Naive thymus-derived CD4-positive, alpha-beta T cell (primary cell): ENCODE measurements around the gene AMIGO3. TPM values are rescaled to one million over a fixed set of nuclear protein-coding genes. Genes with fewer than 3 reads are reported as not detected.

Experiments
- ATAC-seq: fragments of 150-1000 bp; cut with Tn5 transposase; 2 replicates; pipeline ENCODE4 v1.10.0; 2021; ENCODE audit warnings: mild to moderate bottlenecking, moderate library complexity
- CTCF ChIA-PET: fragments of 350-600 bp; sonication (Branson Sonifier 250); formaldehyde crosslinking; loops from one replicate; lab custom pipeline; 2021; ENCODE audit warnings: antibody characterized with exemption; lab: Charles Lee
- POLR2A ChIA-PET: fragments of 350-600 bp; sonication (Branson Sonifier 250); formaldehyde crosslinking; loops from one replicate; lab custom pipeline; 2021; ENCODE audit warnings: antibody characterized with exemption, inconsistent platforms; lab: Charles Lee
- DNase-seq, 9 donors: peaks; one replicate each; pipeline versions ENCODE4 v3.0.0 to v3.0.0-alpha.2; 2020 to 2022; ENCODE audit warnings: mixed read lengths in 1 of 9
- H3K27ac ChIP-seq: one replicate; pipeline ENCODE4 v1.7.0; 2013; ENCODE audit warnings: mild to moderate bottlenecking, low read depth, low read length, moderate library complexity
- H3K27me3 ChIP-seq, 2 donors: one replicate each; pipeline ENCODE4 v1.7.0; 2013; ENCODE audit warnings: low read length in 2 of 2, mild to moderate bottlenecking in 2 of 2, moderate library complexity in 2 of 2; ENCODE audit not compliant: control insufficient read depth in 2 of 2, insufficient read depth in 2 of 2
- H3K36me3 ChIP-seq, 3 experiments: 1 replicate in 2 of 3; 2 replicates in 1 of 3; pipeline ENCODE4 v1.7.0; 2013; ENCODE audit warnings: low read length in 3 of 3, mild to moderate bottlenecking in 3 of 3, moderate library complexity in 1 of 3; ENCODE audit not compliant: insufficient read depth in 3 of 3, control insufficient read depth in 2 of 3
- H3K4me1 ChIP-seq, 2 donors: one replicate each; pipeline ENCODE4 v1.7.0; 2013; ENCODE audit warnings: low read length in 2 of 2, mild to moderate bottlenecking in 2 of 2, moderate library complexity in 1 of 2; ENCODE audit not compliant: control insufficient read depth in 2 of 2, insufficient read depth in 2 of 2
- H3K4me3 ChIP-seq: 2 replicates; pipeline ENCODE4 v1.7.0; 2013; ENCODE audit warnings: mild to moderate bottlenecking, low read length
- H3K9me3 ChIP-seq, 3 experiments: 1 replicate in 2 of 3; 2 replicates in 1 of 3; pipeline ENCODE4 v1.7.0; 2013; ENCODE audit warnings: low read length in 3 of 3; ENCODE audit not compliant: control insufficient read depth in 2 of 3
- H3K27ac Mint-ChIP-seq, 9 donors: one replicate each; pipeline ENCODE4 v1.8.0; 2020 to 2022; ENCODE audit warnings: mixed read lengths in 9 of 9, mild to moderate bottlenecking in 8 of 9, moderate library complexity in 5 of 9, inconsistent platforms in 2 of 9
- H3K27me3 Mint-ChIP-seq, 5 donors: one replicate each; pipeline ENCODE4 v1.8.0; 2021 to 2022; ENCODE audit warnings: mixed read lengths in 5 of 5, mild to moderate bottlenecking in 1 of 5
- H3K36me3 Mint-ChIP-seq, 5 donors: one replicate each; pipeline ENCODE4 v1.8.0; 2020 to 2022; ENCODE audit warnings: mixed read lengths in 5 of 5, mild to moderate bottlenecking in 3 of 5, inconsistent platforms in 1 of 5
- H3K4me1 Mint-ChIP-seq, 7 donors: one replicate each; pipeline ENCODE4 v1.8.0; 2020 to 2022; ENCODE audit warnings: mixed read lengths in 7 of 7, mild to moderate bottlenecking in 3 of 7, inconsistent platforms in 1 of 7
- H3K4me3 Mint-ChIP-seq, 10 donors: one replicate each; pipeline ENCODE4 v1.8.0; 2020 to 2022; ENCODE audit warnings: mild to moderate bottlenecking in 10 of 10, mixed read lengths in 10 of 10, moderate library complexity in 6 of 10, inconsistent platforms in 2 of 10
- H3K9me3 Mint-ChIP-seq, 11 donors: one replicate each; pipeline ENCODE4 v1.8.0; 2020 to 2022; ENCODE audit warnings: mixed read lengths in 11 of 11, mild to moderate bottlenecking in 4 of 11, inconsistent platforms in 1 of 11, moderate library complexity in 1 of 11
- intact Hi-C, 2 donors: fragments of 100-400 bp; cut with micrococcal nuclease; formaldehyde crosslinking; loops; one replicate each; pipeline ENCODE4 v1.15.1; 2023
- polyA plus RNA-seq, 2 donors: library from polyadenylated mRNA; unstranded; fragments of 300-500 nt; fragmentation: Illumina TruSeq; gene quantifications; one replicate each; pipeline ENCODE4 v1.2.3, GENCODE V29; 2021
- total RNA-seq, 6 experiments: library from RNA in 5 of 6; stranded (reverse) in 5 of 6; gene quantifications; 1 replicate in 5 of 6; 2 replicates in 1 of 6; pipeline ENCODE4 v1.2.3 and lab custom pipeline; 2021 to 2026

Gene AMIGO3
- total and polyA plus RNA-seq, 7 experiments from 2014 or later: 0.16 to 1.8 (median 0.41) TPM; not detected in 3

GRCh38 chr3:49738067-49738713 is 18.7 kb upstream of the AMIGO3 start:
- Mint-ChIP-seq H3K36me3 (peaks cover 5 to 31% (median 11%) of the 10 kb centered on the region in 5 donors), H3K4me3 (no peak overlapping the region), H3K9me3 (no peaks in the 10 kb centered on the region), H3K4me1 (peaks cover 0 to 14% (median 8%) of the 10 kb centered on the region in 7 donors), H3K27me3 (no peaks in the 10 kb centered on the region), H3K27ac (peak overlapping the region in 6 of 9 donors; percentile 20 to 65 (median 34))
- ChIA-PET CTCF (no interaction called here), POLR2A (no interaction called here)
- Histone ChIP-seq H3K9me3 (no peaks in the 10 kb centered on the region), H3K4me3 (no peak overlapping the region), H3K36me3 (peaks cover 0 to 41% (median 6%) of the 10 kb centered on the region in 3 experiments), H3K27ac (no peak overlapping the region), H3K4me1 (no peaks in the 10 kb centered on the region), H3K27me3 (no peaks in the 10 kb centered on the region)
- intact Hi-C loops: no loop called here
- no peak for DNase-seq
- ATAC-seq: no peak

GRCh38 chr3:49734752-49735151 is 15.3 kb upstream of the AMIGO3 start:
- Mint-ChIP-seq H3K4me1 (peaks cover 0 to 11% (median 7%) of the 10 kb centered on the region in 7 donors), H3K36me3 (peaks cover 11 to 39% (median 13%) of the 10 kb centered on the region in 5 donors), H3K9me3 (no peaks in the 10 kb centered on the region), H3K27ac (no peak overlapping the region), H3K4me3 (no peak overlapping the region), H3K27me3 (no peaks in the 10 kb centered on the region)
- Histone ChIP-seq H3K9me3 (no peaks in the 10 kb centered on the region), H3K36me3 (peaks cover 0 to 57% (median 16%) of the 10 kb centered on the region in 3 experiments), H3K4me3 (no peak overlapping the region), H3K27ac (no peak overlapping the region), H3K27me3 (no peaks in the 10 kb centered on the region), H3K4me1 (no peaks in the 10 kb centered on the region)
- ATAC-seq (no peak), DNase-seq (no peak)
- ChIA-PET POLR2A (no interaction called here), CTCF (no interaction called here)
- intact Hi-C loops: no loop called here

GRCh38 chr3:49733551-49733950 is 14.1 kb upstream of the AMIGO3 start:
- Mint-ChIP-seq H3K9me3 (no peaks in the 10 kb centered on the region), H3K27ac (peak overlapping the region in 1 of 9 donors; percentile 9), H3K36me3 (peaks cover 9 to 36% (median 11%) of the 10 kb centered on the region in 5 donors), H3K27me3 (no peaks in the 10 kb centered on the region), H3K4me1 (peaks cover 0 to 6% (median 3%) of the 10 kb centered on the region in 7 donors), H3K4me3 (no peak overlapping the region)
- no peaks in the 10 kb centered on the region for H3K4me1 ChIP-seq
- DNase-seq: no peak
- peaks cover 0 to 57% (median 16%) of the 10 kb centered on the region in 3 experiments for H3K36me3 ChIP-seq
- H3K9me3 ChIP-seq: no peaks in the 10 kb centered on the region
- H3K27ac ChIP-seq: no peak overlapping the region
- H3K27me3 ChIP-seq: no peaks in the 10 kb centered on the region
- no peak for ATAC-seq
- ChIA-PET POLR2A (no interaction called here), CTCF (interaction anchor here (0.7 kb wide), 1 partner anchor 73 kb away, joined by 3 read pairs; no protein-coding TSS in a partner anchor)
- intact Hi-C loops: no loop called here
- no peak overlapping the region for H3K4me3 ChIP-seq

DNA sequence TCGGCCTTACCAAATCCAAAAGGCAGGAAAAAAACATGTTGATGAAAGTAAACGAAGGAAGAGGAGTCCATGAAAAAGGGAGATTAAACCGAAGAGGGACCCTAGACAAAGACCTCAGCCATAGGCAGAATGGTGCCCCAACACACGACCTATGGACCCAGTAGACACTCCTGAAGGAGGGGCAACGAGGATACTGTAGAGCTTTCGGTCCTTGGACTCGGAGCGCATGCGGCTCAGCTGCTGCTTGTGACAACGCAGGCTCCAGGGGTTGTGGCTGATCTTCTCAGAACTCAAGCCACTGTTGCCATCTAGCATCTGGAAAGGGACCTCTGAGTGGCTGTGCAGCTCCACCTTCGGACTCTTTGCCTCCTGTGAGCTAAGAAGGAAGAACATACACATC is 13.1 kb upstream of the AMIGO3 start:
- intact Hi-C loops: no loop called here
- POLR2A ChIA-PET: interaction anchor here (1.0 kb wide), 1 partner anchor 10 kb away, joined by 3 read pairs; no protein-coding TSS in a partner anchor
- H3K36me3 Mint-ChIP-seq: peaks cover 4 to 29% (median 11%) of the 10 kb centered on the region in 5 donors
- ATAC-seq (no peak), DNase-seq (no peak)
- Histone ChIP-seq H3K9me3 (no peaks in the 10 kb centered on the region), H3K4me1 (no peaks in the 10 kb centered on the region), H3K4me3 (no peak overlapping the region), H3K27ac (no peak overlapping the region), H3K27me3 (no peaks in the 10 kb centered on the region), H3K36me3 (peaks cover 0 to 55% (median 11%) of the 10 kb centered on the region in 3 experiments)
- peaks cover 0 to 5% (median 0%) of the 10 kb centered on the region in 7 donors for H3K4me1 Mint-ChIP-seq
- CTCF ChIA-PET: no interaction called here
- no peak overlapping the region for H3K27ac Mint-ChIP-seq
- H3K4me3 Mint-ChIP-seq: no peak overlapping the region
- no peaks in the 10 kb centered on the region for H3K9me3 Mint-ChIP-seq
- H3K27me3 Mint-ChIP-seq: no peaks in the 10 kb centered on the region

DNA sequence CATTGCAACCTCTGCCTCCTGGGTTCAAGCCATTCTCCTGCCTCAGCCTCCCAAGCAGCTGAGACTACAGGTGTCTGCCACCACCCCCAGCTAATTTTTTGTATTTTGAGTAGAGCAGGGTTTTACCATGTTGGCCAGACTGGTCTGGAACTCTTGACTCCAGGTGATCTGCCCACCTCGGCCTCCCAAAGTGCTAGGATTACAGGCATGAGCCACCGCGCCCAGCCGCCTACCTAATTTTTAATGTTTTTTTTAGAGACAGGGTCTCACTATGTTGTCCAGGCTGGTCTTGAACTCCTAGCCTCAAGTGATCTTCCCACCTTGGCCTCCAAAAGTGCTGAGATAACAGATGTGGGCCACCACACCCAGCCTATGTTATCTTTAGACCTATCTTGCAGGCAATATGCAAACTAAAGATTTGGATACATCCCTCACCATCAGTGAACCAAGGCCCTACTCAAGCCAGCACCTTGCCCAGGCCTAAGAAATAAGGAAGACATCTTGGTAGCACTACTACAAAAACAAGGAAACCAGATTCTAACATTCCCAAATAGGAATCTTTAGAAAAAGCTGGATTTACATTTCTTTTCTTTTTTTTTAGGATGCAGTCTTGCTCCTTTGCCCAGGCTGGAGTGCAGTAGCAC is 10.6 kb upstream of the AMIGO3 start:
- H3K9me3 ChIP-seq: no peaks in the 10 kb centered on the region
- no peak overlapping the region for H3K4me3 Mint-ChIP-seq
- intact Hi-C loops: no loop called here
- CTCF ChIA-PET: no interaction called here
- DNase-seq (no peak), ATAC-seq (no peak)
- POLR2A ChIA-PET: interaction anchor here (0.7 to 0.8 kb wide), 2 partner anchors 11 to 56 kb away, joined by 3 to 4 read pairs; partner anchors contain the start of gene IP6K1
- H3K4me3 ChIP-seq: no peak overlapping the region
- no peaks in the 10 kb centered on the region for H3K27me3 ChIP-seq
- H3K36me3 Mint-ChIP-seq: peaks cover 0 to 19% (median 8%) of the 10 kb centered on the region in 5 donors
- H3K9me3 Mint-ChIP-seq: no peaks in the 10 kb centered on the region
- no peak overlapping the region for H3K27ac ChIP-seq
- no peaks in the 10 kb centered on the region for H3K27me3 Mint-ChIP-seq
- H3K27ac Mint-ChIP-seq: peak overlapping the region in 1 of 9 donors; percentile 56
- H3K4me1 ChIP-seq: no peaks in the 10 kb centered on the region
- peaks cover 0 to 5% (median 0%) of the 10 kb centered on the region in 7 donors for H3K4me1 Mint-ChIP-seq
- H3K36me3 ChIP-seq: peaks cover 0 to 58% (median 10%) of the 10 kb centered on the region in 3 experiments

DNA sequence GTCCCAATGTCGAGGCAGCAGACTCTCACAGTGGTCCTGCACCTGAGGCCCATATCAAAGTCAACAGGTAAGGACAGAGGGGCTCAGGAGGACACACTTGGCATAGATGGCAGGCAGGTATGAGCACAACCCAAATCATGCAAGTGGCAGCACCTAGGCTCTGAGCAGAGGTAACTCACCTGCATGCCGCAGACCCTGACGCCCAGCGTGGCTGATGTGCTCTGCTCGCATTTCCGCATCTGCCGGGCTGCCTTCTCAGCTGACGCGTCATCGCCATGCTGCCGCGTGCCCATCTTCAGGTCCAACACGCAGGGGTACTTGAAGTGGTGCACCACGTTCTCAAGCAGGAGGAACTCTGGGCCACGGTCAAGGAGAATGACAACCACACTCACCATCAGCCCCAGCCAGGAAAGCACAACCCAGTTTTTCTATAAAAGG is 8.5 kb upstream of the AMIGO3 start:
- H3K36me3 ChIP-seq: peaks cover 0 to 49% (median 10%) of the 10 kb centered on the region in 3 experiments
- no peaks in the 10 kb centered on the region for H3K9me3 ChIP-seq
- H3K4me3 ChIP-seq: no peak overlapping the region
- ChIA-PET POLR2A (interaction anchor here (0.6 kb wide), 1 partner anchor 31 kb away, joined by 3 read pairs; no protein-coding TSS in a partner anchor), CTCF (no interaction called here)
- Mint-ChIP-seq H3K27me3 (no peaks in the 10 kb centered on the region), H3K4me3 (no peak overlapping the region), H3K9me3 (peaks cover 0 to 5% (median 0%) of the 10 kb centered on the region in 11 donors), H3K36me3 (peaks cover 0 to 15% (median 6%) of the 10 kb centered on the region in 5 donors), H3K27ac (peak overlapping the region in 2 of 9 donors; percentile 18 to 25), H3K4me1 (peaks cover under 1 to 13% (median 11%) of the 10 kb centered on the region in 7 donors)
- intact Hi-C loops: no loop called here
- peaks cover 7 to 8% of the 10 kb centered on the region in 2 donors for H3K4me1 ChIP-seq
- no peak overlapping the region for H3K27ac ChIP-seq
- ATAC-seq (no peak), DNase-seq (no peak)
- H3K27me3 ChIP-seq: no peaks in the 10 kb centered on the region
